Measurements from ENCODE around the gene ONECUT1.

DNA sequence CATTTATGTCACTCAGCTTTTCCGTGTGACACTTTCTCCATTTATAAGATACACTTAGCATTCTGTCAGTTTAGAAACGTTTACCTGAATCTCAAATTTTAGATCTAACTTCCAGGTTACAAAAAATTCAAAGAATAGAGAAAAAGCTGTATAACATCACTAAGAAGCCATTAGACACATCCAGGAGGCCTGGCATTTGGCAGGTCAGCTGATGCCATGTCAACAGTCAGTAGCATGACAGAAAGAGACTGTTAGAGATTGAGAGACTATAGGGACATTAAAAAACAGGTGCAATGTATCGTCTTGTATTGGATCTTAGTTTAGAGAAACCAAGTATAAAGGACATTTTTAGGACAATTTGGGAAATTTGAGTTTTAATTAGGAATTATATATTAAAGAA is 57.6 kb downstream of the ONECUT1 start:
- TF ChIP-seq, protein P1, sequence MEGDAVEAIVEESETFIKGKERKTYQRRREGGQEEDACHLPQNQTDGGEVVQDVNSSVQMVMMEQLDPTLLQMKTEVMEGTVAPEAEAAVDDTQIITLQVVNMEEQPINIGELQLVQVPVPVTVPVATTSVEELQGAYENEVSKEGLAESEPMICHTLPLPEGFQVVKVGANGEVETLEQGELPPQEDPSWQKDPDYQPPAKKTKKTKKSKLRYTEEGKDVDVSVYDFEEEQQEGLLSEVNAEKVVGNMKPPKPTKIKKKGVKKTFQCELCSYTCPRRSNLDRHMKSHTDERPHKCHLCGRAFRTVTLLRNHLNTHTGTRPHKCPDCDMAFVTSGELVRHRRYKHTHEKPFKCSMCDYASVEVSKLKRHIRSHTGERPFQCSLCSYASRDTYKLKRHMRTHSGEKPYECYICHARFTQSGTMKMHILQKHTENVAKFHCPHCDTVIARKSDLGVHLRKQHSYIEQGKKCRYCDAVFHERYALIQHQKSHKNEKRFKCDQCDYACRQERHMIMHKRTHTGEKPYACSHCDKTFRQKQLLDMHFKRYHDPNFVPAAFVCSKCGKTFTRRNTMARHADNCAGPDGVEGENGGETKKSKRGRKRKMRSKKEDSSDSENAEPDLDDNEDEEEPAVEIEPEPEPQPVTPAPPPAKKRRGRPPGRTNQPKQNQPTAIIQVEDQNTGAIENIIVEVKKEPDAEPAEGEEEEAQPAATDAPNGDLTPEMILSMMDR (IDR thresholded peaks at IDR 0.05) = no peak
- TF ChIP-seq POLR2A (IDR thresholded peaks at IDR 0.05) (no peak), POLR2AphosphoS5 (IDR thresholded peaks at IDR 0.05) (no peak)

All from sigmoid colon (tissue), 4 donors.